GM12878 (cell line): ENCODE data around the gene PARVA. TPM values are rescaled to one million over a fixed set of nuclear protein-coding genes. Genes with fewer than 3 reads are reported as not detected.

ENCODE experiments used
- ATAC-seq: fragments of 200-7000 bp; cut with Tn5 transposase; 3 replicates; pipeline ENCODE4 v1.9.1; 2020; ENCODE audit warnings: mild to moderate bottlenecking, moderate library complexity
- BruUV-seq: library from RNA; stranded (reverse); fragments of 400-500 nt; replicated peaks from 2 replicates; lab custom pipeline; 2021; lab: Mats Ljungman, UMichigan
- CTCF ChIA-PET: fragments of 300-600 bp; sonication (Branson Sonifier 250); formaldehyde crosslinking; extraction: SDS; loops from one replicate; lab custom pipeline; 2021; ENCODE audit warnings: inconsistent platforms; lab: Yijun Ruan, JAX
- POLR2A ChIA-PET: fragments of 350-600 bp; formaldehyde crosslinking; extraction: SDS; loops from one replicate; lab custom pipeline; 2021; ENCODE audit warnings: inconsistent platforms; lab: Charles Lee
- RAD21 ChIA-PET: fragments of 300-600 bp; sonication (Branson Sonifier 250); formaldehyde crosslinking; loops from one replicate; lab custom pipeline; 2023; ENCODE audit warnings: antibody characterized with exemption; ENCODE audit not compliant: unreplicated experiment; lab: Charles Lee
- SMC1A ChIA-PET: fragments of 300-600 bp; sonication (Branson Sonifier 250); formaldehyde crosslinking; loops from one replicate; lab custom pipeline; 2023; ENCODE audit not compliant: unreplicated experiment, uncharacterized antibody; lab: Charles Lee
- DNase-seq: peaks from one replicate; pipeline ENCODE4 v3.0.0-alpha.2; 2011; ENCODE audit warnings: low read depth, low spot score
- FAIRE-seq: peaks from 3 replicates; lab custom pipeline; 2011; peaks lifted over from hg19 to GRCh38; lab: Jason Lieb, UNC
- H2AFZ ChIP-seq: 2 replicates; pipeline ENCODE4 v1.6.0; 2011; ENCODE audit warnings: low read depth, low read length, control low read depth; ENCODE audit not compliant: control insufficient read depth
- H3K27ac ChIP-seq: 2 replicates; pipeline ENCODE4 v1.5.1; 2011; ENCODE audit warnings: control low read depth; ENCODE audit not compliant: control insufficient read depth, insufficient read depth
- H3K27me3 ChIP-seq, 2 experiments: replicated peaks in 1 of 2; 2 replicates each; pipeline versions ENCODE4 v1.6.0 to v1.6.1; 2011; ENCODE audit warnings: low read length in 1 of 2; ENCODE audit not compliant: control insufficient read depth in 2 of 2, insufficient read depth in 2 of 2
- H3K36me3 ChIP-seq, 2 experiments: 2 replicates each; pipeline ENCODE4 v1.5.1; 2011; ENCODE audit warnings: low read length in 1 of 2; ENCODE audit not compliant: control insufficient read depth in 2 of 2, insufficient read depth in 2 of 2
- H3K4me1 ChIP-seq: 2 replicates; pipeline ENCODE4 v1.6.1; 2011; ENCODE audit warnings: mild to moderate bottlenecking, low read length, moderate library complexity, mixed read lengths; ENCODE audit not compliant: control insufficient read depth, insufficient read depth
- H3K4me2 ChIP-seq: 2 replicates; pipeline ENCODE4 v1.6.0; 2011; ENCODE audit warnings: control low read depth; ENCODE audit not compliant: control insufficient read depth, insufficient read depth
- H3K4me3 ChIP-seq: fragments of 200-600 bp; sonication (generic); 2 replicates; pipeline ENCODE4 v1.5.1; 2016
- H3K79me2 ChIP-seq: 2 replicates; pipeline ENCODE4 v1.6.0; 2011; ENCODE audit warnings: low read length; ENCODE audit not compliant: control insufficient read depth, insufficient read depth
- H3K9ac ChIP-seq: 2 replicates; pipeline ENCODE4 v1.8.0; 2011; ENCODE audit warnings: low read length, control low read depth, mixed read lengths; ENCODE audit not compliant: control insufficient read depth, insufficient read depth
- H3K9me3 ChIP-seq: replicated peaks from 3 replicates; pipeline ENCODE4 v1.5.1; 2011; ENCODE audit warnings: mild to moderate bottlenecking, low read length; ENCODE audit not compliant: control insufficient read depth, insufficient read depth
- H4K20me1 ChIP-seq: 2 replicates; pipeline ENCODE4 v1.6.0; 2011; ENCODE audit not compliant: control insufficient read depth, insufficient read depth
- BMI1 ChIP-seq: fragments of 450-650 bp; IDR thresholded peaks from 2 replicates; pipeline ENCODE4 v1.6.1; 2016; ENCODE audit warnings: mild to moderate bottlenecking, moderate library complexity, borderline replicate concordance
- BRCA1 ChIP-seq: IDR thresholded peaks from 2 replicates; pipeline ENCODE4 v1.6.1; 2011; ENCODE audit warnings: low read depth, low read length, improper control_type of control experiment
- CHD1 ChIP-seq: IDR thresholded peaks from 2 replicates; pipeline ENCODE4 v1.6.1; 2012; ENCODE audit warnings: low read depth, low read length, improper control_type of control experiment
- FOXK2 ChIP-seq: fragments of 450-650 bp; IDR thresholded peaks from 2 replicates; pipeline ENCODE4 v1.6.1; 2017; ENCODE audit warnings: mild to moderate bottlenecking, moderate library complexity
- FOXM1 ChIP-seq: IDR thresholded peaks from 2 replicates; pipeline ENCODE4 v1.6.1; 2012; ENCODE audit warnings: low read depth, mild to moderate bottlenecking, inconsistent platforms, low read length, moderate library complexity
- IRF4 ChIP-seq: IDR thresholded peaks from 2 replicates; pipeline ENCODE4 v1.6.1; 2011; ENCODE audit warnings: low read depth, low read length
- MTA2 ChIP-seq: fragments of 450-650 bp; IDR thresholded peaks from 2 replicates; pipeline ENCODE4 v1.6.1; 2016; ENCODE audit warnings: low read depth, mild to moderate bottlenecking, moderate library complexity
- NFIC ChIP-seq: IDR thresholded peaks from 2 replicates; pipeline ENCODE4 v1.6.1; 2012; ENCODE audit warnings: low read depth, mild to moderate bottlenecking, inconsistent platforms, low read length, moderate library complexity
- PML ChIP-seq: IDR thresholded peaks from 2 replicates; pipeline ENCODE4 v1.6.1; 2012; ENCODE audit warnings: low read length, inconsistent platforms
- RELA ChIP-seq: fragments of 450-650 bp; IDR thresholded peaks from 2 replicates; pipeline ENCODE4 v1.8.0; 2014; ENCODE audit warnings: borderline replicate concordance; ENCODE audit not compliant: partially characterized antibody
- RUNX3 ChIP-seq: IDR thresholded peaks from 2 replicates; pipeline ENCODE4 v1.6.1; 2012; ENCODE audit warnings: low read length, inconsistent platforms
- SMARCA5 ChIP-seq: fragments of 450-650 bp; IDR thresholded peaks from 2 replicates; pipeline ENCODE4 v1.6.1; 2017; ENCODE audit warnings: mild to moderate bottlenecking
- ZNF207 ChIP-seq: fragments of 450-650 bp; IDR thresholded peaks from 2 replicates; pipeline ENCODE4 v1.6.1; 2014; ENCODE audit warnings: antibody characterized with exemption, mild to moderate bottlenecking, borderline replicate concordance
- WGBS: methylation state at CpG from one replicate; pipeline ENCODE4 v1.1.6; 2016; ENCODE audit warnings: low lambda C conversion rate; ENCODE audit not compliant: insufficient replicate concordance, insufficient coverage; ENCODE audit errors: missing lambda C conversion rate; 5-methylcytosine and 5-hydroxymethylcytosine counted together
- in situ Hi-C: fragments of 300-500 bp; cut with MboI; formaldehyde crosslinking; loops from 9 replicates; pipeline ENCODE4 v1.14.3; 2018; ENCODE audit warnings: mixed read lengths
- intact Hi-C: fragments of 100-400 bp; cut with micrococcal nuclease; formaldehyde crosslinking; loops from one replicate; pipeline ENCODE4 v1.14.2; 2022; ENCODE audit not compliant: unreplicated experiment
- polyA plus RNA-seq, 11 experiments: library from polyadenylated mRNA; depleted of rRNA in 4 of 11; unstranded in 6 of 11; stranded (reverse) in 5 of 11; fragments of >200 nt; fragmentation: Nextera tagmentation in 4 of 11; fragmentation: Illumina TruSeq in 1 of 11; extraction: Ambion mirVana in 4 of 11; extraction: Trizol in 1 of 11; gene quantifications; 1 replicate in 1 of 11; 2 replicates in 10 of 11; pipeline versions ENCODE4 v1.2.1 to v1.2.3, GENCODE V29; 2011 to 2016; ENCODE audit warnings: inconsistent platforms in 2 of 11, missing spikeins in 2 of 11, low read depth in 1 of 11
- total RNA-seq, 4 experiments: library from RNA; depleted of rRNA in 3 of 4; stranded (reverse); fragments of >200 nt in 3 of 4; fragmentation: Illumina TruSeq in 1 of 4; extraction: Trizol in 1 of 4; gene quantifications; 2 replicates each; pipeline versions ENCODE4 v1.2.1 to v1.2.3, GENCODE V29; 2013 to 2021
- TF ChIP-seq, protein P1 (sequence below): IDR thresholded peaks from 2 replicates; pipeline ENCODE4 v1.6.1; 2011; ENCODE audit warnings: mild to moderate bottlenecking, low read depth, low read length, moderate library complexity; ENCODE audit not compliant: insufficient replicate concordance
- TF ChIP-seq, protein P2 (sequence below): IDR thresholded peaks from 2 replicates; pipeline ENCODE4 v1.6.1; 2011; ENCODE audit warnings: low read depth, mild to moderate bottlenecking, low read length, moderate library complexity, borderline replicate concordance; ENCODE audit errors: extremely low read depth
- TF ChIP-seq, protein P3 (sequence below): fragments of 450-650 bp; IDR thresholded peaks from 2 replicates; pipeline ENCODE4 v1.6.1; 2017; ENCODE audit warnings: mild to moderate bottlenecking, moderate library complexity

The PARVA gene
- total and polyA plus RNA-seq, 10 of the 15 experiments (the other 5 are each of a cell fraction or from before 2014, with no cell fraction given) = 0.01 to 0.44 (median 0.03) TPM; not detected in 7

DNA sequence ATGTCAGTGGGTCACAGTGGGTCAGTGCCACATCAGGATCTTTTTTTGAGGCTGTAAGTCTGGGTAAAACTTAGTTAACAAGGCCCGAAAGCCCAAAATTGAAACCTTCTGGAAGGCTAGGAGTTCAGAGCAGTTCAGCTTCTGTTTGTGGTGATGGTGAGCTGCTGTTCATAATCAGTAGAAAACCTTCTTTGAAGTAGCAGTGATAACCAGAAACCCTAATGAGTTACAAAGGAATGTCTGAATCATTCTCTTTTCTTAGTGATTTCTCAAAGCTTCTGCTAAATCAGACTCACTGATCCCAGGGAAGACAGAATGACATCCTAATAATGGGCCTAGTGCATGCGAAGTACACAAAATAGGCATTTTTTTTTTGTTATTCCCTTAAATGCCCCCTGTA lies 124.7 kb downstream of the PARVA start:
- Histone ChIP-seq H3K4me1 (no peaks in the 10 kb centered on the region), H3K27me3 (no peaks in the 10 kb centered on the region), H3K4me3 (no peak overlapping the region), H3K9ac (no peak overlapping the region), H3K36me3 (no peaks in the 10 kb centered on the region), H3K79me2 (no peaks in the 10 kb centered on the region)
- DNase-seq = no peak
- POLR2A ChIA-PET = interaction anchor here (0.7 kb wide), 1 partner anchor 919 kb away, joined by 4 read pairs; no protein-coding TSS in a partner anchor
- BruUV-seq = no TSS peak
- no peak for TF ChIP-seq BRCA1
- TF ChIP-seq RELA = no peak
- TF ChIP-seq, protein P1, sequence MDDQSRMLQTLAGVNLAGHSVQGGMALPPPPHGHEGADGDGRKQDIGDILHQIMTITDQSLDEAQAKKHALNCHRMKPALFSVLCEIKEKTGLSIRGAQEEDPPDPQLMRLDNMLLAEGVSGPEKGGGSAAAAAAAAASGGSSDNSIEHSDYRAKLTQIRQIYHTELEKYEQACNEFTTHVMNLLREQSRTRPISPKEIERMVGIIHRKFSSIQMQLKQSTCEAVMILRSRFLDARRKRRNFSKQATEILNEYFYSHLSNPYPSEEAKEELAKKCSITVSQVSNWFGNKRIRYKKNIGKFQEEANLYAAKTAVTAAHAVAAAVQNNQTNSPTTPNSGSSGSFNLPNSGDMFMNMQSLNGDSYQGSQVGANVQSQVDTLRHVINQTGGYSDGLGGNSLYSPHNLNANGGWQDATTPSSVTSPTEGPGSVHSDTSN = no peak
- no peak for TF ChIP-seq ZNF207
- TF ChIP-seq MTA2 = no peak
- no peak for TF ChIP-seq PML
- no peak for TF ChIP-seq IRF4
- TF ChIP-seq FOXK2 = no peak
- TF ChIP-seq, protein P2, sequence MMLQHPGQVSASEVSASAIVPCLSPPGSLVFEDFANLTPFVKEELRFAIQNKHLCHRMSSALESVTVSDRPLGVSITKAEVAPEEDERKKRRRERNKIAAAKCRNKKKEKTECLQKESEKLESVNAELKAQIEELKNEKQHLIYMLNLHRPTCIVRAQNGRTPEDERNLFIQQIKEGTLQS = no peak
- TF ChIP-seq RUNX3 = no peak
- no peak for TF ChIP-seq NFIC
- no peak for TF ChIP-seq FOXM1
- TF ChIP-seq, protein P3, sequence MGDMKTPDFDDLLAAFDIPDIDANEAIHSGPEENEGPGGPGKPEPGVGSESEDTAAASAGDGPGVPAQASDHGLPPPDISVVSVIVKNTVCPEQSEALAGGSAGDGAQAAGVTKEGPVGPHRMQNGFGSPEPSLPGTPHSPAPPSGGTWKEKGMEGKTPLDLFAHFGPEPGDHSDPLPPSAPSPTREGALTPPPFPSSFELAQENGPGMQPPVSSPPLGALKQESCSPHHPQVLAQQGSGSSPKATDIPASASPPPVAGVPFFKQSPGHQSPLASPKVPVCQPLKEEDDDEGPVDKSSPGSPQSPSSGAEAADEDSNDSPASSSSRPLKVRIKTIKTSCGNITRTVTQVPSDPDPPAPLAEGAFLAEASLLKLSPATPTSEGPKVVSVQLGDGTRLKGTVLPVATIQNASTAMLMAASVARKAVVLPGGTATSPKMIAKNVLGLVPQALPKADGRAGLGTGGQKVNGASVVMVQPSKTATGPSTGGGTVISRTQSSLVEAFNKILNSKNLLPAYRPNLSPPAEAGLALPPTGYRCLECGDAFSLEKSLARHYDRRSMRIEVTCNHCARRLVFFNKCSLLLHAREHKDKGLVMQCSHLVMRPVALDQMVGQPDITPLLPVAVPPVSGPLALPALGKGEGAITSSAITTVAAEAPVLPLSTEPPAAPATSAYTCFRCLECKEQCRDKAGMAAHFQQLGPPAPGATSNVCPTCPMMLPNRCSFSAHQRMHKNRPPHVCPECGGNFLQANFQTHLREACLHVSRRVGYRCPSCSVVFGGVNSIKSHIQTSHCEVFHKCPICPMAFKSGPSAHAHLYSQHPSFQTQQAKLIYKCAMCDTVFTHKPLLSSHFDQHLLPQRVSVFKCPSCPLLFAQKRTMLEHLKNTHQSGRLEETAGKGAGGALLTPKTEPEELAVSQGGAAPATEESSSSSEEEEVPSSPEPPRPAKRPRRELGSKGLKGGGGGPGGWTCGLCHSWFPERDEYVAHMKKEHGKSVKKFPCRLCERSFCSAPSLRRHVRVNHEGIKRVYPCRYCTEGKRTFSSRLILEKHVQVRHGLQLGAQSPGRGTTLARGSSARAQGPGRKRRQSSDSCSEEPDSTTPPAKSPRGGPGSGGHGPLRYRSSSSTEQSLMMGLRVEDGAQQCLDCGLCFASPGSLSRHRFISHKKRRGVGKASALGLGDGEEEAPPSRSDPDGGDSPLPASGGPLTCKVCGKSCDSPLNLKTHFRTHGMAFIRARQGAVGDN = no peak
- TF ChIP-seq CHD1 = no peak
- TF ChIP-seq BMI1 = no peak
- no peak for TF ChIP-seq SMARCA5
- TF ChIP-seq, all 136 proteins: peak for 0
- no peak for FAIRE-seq
- Histone ChIP-seq H3K27ac (no peak overlapping the region), H2AFZ (no peak overlapping the region), H3K4me2 (no peak overlapping the region), H3K9me3 (no peaks in the 10 kb centered on the region), H4K20me1 (no peaks in the 10 kb centered on the region)
- 28% methylated on average over 2 of the region's 2 CpGs for WGBS
- intact Hi-C loops (no loop called here), in situ Hi-C loops (no loop called here)
- ATAC-seq = no peak
- ChIA-PET RAD21 (no interaction called here), SMC1A (no interaction called here), CTCF (no interaction called here)
